ENCODE data around the gene LRRC15. TPM values are rescaled to one million over a fixed set of nuclear protein-coding genes. Genes with fewer than 3 reads are reported as not detected.

The LRRC15 gene
- total RNA-seq, 1 experiment from 2014 or later = 0.07 TPM

DNA sequence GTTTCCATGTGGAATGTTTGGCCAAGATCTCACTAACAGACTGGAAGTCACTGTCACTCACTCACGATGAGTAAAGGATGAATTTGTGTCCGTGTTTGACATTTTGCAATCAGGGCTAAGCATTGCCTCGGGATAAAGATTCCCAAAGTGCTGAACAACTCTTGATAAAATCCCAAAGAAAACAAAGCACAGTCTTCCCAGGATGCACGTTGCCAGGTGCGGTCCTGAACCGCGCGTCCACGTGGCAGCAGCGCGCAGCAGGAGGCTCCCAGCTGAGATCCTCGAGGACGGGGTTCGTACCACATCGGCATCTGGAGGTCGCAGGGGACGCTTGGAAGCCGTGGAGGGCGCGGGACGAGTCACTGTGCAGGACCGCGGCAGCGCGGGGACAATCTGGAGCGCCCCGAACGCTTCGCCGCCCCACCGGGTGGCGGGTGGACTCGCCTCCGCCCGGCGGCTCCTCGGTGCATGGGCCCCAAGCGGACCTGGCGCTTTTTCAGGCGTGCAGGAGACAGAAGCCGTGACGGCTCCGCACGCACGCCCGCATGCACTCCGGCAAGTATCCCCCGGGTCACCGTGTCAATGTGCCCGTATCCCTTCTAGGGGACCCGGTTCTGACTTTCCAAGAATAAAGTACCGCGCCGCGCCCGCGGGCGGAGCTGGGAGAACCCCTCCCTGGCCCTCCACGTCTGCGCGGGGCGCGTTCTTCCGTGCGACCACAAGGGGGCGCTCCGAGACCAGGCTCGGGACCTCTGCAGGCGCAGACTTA, 36.1 kb downstream of the LRRC15 start:
- Histone ChIP-seq H3K9me3 (no peaks in the 10 kb centered on the region), H3K27me3 (no peaks in the 10 kb centered on the region; the same call in 1 of the 2 replicates), H3K36me3 (no peaks in the 10 kb centered on the region), H3K4me3 (peak overlapping the region; percentile 50)
- peak; percentile 88 for DNase-seq

DNA sequence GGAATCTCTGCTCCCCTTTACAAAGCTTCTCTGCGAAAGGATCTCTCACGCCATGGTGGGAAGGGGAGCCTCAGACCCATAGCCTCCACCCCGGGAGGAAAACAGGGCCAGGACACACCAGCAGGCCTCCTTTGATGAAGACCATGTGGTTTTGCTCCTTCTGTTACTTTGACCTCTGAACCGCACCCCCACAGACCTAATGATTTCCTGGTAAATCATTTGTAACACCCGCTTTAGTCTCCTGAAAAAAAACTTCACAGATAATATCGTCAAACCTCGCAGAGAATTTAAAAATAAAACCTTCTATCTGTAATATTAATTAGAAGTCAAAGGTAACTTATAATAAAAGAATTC, 36.7 kb downstream of the LRRC15 start:
- H3K36me3 ChIP-seq = no peaks in the 10 kb centered on the region
- no peak for DNase-seq
- H3K4me3 ChIP-seq = no peak overlapping the region
- no peaks in the 10 kb centered on the region for H3K9me3 ChIP-seq
- no peaks in the 10 kb centered on the region; the same call in 1 of the 2 replicates for H3K27me3 ChIP-seq

DNA sequence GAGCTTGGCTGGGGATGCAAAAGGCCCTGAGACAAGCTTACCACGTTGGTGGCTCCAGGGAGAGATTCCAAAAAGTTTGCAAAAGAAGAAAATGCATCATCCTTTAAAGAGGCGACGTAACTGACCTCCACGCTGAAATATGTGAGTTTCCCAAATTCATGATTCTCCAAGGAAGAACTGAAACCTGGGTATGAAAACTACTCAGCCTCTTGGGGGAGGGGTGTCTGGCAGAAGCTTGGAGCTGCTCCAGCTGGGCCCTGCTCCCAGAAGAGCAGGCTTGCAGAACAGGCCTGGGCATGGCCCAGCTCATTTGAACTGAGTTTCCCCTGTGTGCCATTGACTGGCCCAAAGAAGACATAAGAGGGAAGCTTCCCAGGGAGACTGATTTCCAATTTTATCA, 39.0 kb downstream of the LRRC15 start:
- Histone ChIP-seq H3K27me3 (no peaks in the 10 kb centered on the region; the same call in 1 of the 2 replicates), H3K4me3 (no peak overlapping the region), H3K36me3 (no peaks in the 10 kb centered on the region), H3K9me3 (0 out of 2 replicates have a peak, but pooled peaks cover 2% of the 10 kb centered on the region)
- DNase-seq = peak; percentile 79

DNA sequence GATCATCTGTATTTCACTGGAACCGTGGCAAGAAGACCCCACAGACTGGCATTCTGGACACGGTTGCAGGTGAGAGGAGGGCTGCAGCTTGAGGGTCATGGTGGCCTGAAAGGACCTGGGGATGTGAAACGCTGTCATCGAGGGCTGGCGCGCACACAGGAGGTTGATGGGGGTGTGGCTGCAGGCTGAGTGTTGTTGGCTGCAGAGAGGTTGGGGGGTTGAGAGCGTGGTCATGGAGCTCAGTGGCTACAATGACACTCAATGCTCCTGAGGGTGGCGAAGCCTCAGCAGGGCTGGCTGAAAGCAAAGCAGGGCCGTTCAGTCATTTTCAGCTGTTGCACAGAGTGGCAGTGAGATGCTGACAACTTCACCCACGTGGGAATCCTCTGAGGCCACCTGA, 39.4 kb downstream of the LRRC15 start:
- H3K4me3 ChIP-seq = no peak overlapping the region
- H3K36me3 ChIP-seq = no peaks in the 10 kb centered on the region

DNA sequence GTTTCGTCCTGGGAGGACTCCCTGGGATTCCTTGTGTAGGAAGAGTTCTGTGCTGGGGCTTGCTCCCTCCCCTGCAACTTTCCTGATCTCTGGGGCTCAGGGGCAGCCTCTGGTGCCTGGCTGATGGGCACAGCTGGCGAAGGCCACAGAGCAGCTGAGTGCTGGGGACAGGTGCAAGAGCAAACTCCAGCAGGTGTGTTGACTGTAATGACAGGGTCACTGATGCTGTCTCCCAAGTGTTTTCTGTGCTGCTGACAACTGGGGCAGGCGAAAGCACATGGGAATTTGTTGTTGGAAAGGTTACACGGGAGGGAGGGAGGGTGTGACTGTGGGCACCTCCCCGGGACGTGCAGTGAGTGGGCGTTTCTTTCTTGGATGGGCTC, 40.0 kb downstream of the LRRC15 start:
- no peak overlapping the region for H3K4me3 ChIP-seq
- H3K27me3 ChIP-seq = no peaks in the 10 kb centered on the region; the same call in 1 of the 2 replicates
- 0 out of 2 replicates have a peak, but pooled peaks cover 2% of the 10 kb centered on the region for H3K9me3 ChIP-seq
- no peak for DNase-seq
- H3K36me3 ChIP-seq = no peaks in the 10 kb centered on the region

More for the DNA sequence above, 39.4 kb downstream of the LRRC15 start:
- DNase-seq = no peak
- Histone ChIP-seq H3K27me3 (no peaks in the 10 kb centered on the region; the same call in 1 of the 2 replicates), H3K9me3 (0 out of 2 replicates have a peak, but pooled peaks cover 2% of the 10 kb centered on the region)

DNA sequence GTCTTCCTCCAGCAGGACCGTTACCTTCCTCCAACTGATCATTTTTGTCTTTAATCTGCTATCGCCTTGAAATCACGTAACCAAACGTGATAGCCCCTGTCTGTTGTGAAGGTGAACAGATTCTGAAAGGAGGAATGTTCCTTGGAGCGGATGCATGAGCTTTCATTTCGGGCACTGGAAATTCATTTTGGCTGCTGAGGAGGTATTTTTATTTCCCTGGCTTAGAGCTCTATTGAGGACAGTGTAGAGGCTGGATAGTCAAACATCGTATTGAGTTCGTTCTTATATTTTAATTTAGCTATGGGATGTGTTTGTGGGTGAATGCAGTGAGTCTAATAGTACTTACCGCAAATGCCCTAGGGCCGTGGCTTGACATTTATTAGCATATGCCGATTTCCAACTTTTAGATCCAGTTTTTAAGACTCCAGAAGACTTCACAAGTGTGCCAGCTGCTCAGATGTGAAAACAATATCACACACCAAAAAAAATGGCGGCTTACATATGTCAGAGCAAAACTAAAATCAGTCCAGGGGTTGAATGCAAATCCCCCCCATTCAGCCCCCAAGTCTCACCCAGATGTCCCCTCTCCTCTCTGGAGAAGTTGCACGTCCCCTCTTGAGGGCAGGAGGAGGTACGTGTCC, 40.5 kb downstream of the LRRC15 start:
- DNase-seq = no peak
- Histone ChIP-seq H3K36me3 (no peaks in the 10 kb centered on the region), H3K9me3 (0 out of 2 replicates have a peak, but pooled peaks cover 2% of the 10 kb centered on the region), H3K27me3 (no peaks in the 10 kb centered on the region; the same call in 1 of the 2 replicates), H3K4me3 (no peak overlapping the region)

DNA sequence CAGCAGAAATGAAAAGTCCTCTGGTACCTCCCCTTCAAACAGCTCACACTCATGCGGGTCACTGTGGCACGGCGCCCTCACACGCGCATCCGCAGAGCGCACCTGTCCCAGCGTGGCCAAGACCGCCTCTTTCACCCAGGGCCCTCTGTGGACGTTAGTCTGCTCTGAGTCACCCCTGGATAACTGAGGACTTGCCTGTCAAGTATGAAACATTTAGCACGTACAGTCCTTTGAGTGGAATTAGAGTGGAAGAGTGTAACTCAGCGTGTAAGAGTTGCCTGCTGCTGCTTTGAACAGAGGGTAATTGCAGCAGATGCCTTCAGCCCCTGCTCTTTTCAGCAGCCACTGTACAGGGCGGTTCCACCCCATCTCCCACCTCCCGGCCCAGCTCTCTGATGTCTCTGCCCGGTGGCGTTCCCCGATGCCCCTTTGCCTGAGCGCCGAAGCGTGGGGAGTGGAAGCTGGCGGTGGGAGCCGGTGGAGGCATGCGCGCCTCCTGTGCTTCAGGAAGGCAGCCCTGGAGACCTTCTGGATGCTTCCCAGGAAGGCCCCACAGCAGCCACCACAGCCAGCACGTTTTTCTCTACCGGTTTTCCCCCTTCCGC, 41.4 kb downstream of the LRRC15 start:
- Histone ChIP-seq H3K36me3 (no peaks in the 10 kb centered on the region), H3K4me3 (no peak overlapping the region), H3K9me3 (0 out of 2 replicates have a peak, but pooled peaks cover 2% of the 10 kb centered on the region), H3K27me3 (no peaks in the 10 kb centered on the region; the same call in 1 of the 2 replicates)
- peak; percentile 83 for DNase-seq

DNA sequence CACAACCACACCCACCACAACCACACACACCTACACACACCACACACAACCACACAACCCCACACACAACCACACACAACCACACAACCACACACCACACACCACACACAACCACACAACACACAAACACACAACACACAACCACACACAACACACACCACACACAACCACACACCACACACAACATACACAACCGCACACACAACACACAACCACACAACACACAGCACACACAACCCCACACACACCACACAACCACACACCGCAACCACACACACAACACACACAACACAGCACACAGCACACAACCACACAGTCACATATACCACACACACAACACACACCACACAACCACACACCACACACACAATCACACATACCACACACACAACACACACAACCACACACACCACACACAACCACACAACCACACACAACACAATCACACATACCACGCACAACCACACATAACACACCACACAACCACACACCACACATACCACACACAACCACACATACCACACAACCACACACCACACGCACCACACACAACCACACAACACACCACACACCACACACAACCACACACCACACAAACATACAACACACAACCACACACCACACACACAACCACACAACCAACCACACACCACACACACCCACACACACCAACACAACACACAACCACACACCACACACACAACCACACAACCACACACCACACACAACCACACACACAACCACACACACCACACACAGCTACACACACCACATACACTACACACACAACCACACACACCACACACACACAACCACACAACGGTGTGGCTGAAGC, 42.1 kb downstream of the LRRC15 start:
- H3K36me3 ChIP-seq = no peaks in the 10 kb centered on the region
- H3K4me3 ChIP-seq = no peak overlapping the region
- H3K27me3 ChIP-seq = no peaks in the 10 kb centered on the region; the same call in 1 of the 2 replicates
- H3K9me3 ChIP-seq = 0 out of 2 replicates have a peak, but pooled peaks cover 2% of the 10 kb centered on the region
- no peak for DNase-seq

DNA sequence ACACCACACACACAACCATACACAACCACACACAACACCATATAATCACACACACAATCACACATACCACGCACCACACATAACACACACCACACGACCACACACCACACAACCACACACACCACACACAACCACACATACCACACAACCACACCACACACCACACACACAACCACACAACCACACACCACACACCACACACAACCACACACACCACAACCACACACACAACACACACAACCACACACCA, 42.6 kb downstream of the LRRC15 start:
- 0 out of 2 replicates have a peak, but pooled peaks cover 2% of the 10 kb centered on the region for H3K9me3 ChIP-seq
- H3K4me3 ChIP-seq = no peak overlapping the region
- no peak for DNase-seq
- no peaks in the 10 kb centered on the region; the same call in 1 of the 2 replicates for H3K27me3 ChIP-seq
- H3K36me3 ChIP-seq = no peaks in the 10 kb centered on the region

DNA sequence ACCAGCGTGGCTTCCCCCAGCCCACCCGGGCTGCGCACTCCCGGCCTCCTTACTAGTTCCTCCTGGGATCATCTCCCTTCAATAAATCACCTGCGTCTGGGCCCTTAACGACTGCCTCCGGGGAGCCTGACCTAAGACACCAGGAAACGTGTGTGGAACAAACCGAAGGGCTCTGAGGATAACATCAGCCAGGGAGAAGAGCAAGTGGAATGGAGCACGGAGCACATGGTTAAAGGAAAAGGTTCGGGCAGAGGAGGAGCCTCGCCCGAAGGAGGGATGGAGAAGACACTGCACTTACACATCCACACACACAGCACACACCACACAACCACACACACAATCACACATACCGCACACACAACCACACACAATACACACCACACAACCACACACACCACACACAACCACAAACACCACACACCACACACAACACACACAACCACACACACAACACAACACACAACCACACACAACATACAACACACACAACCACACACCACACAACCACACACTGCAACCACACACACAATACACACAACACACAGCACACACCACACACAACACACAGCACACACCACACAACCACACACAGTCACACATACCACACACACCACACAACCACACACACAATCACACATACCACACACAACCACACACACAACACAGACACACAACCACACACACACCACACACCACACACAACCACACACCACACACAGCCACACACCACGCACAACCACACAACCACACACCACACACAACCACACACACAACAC, 43.2 kb downstream of the LRRC15 start:
- DNase-seq = peak; percentile 53
- Histone ChIP-seq H3K9me3 (0 out of 2 replicates have a peak, but pooled peaks cover 2% of the 10 kb centered on the region), H3K4me3 (no peak overlapping the region), H3K36me3 (no peaks in the 10 kb centered on the region), H3K27me3 (no peaks in the 10 kb centered on the region; the same call in 1 of the 2 replicates)

DNA sequence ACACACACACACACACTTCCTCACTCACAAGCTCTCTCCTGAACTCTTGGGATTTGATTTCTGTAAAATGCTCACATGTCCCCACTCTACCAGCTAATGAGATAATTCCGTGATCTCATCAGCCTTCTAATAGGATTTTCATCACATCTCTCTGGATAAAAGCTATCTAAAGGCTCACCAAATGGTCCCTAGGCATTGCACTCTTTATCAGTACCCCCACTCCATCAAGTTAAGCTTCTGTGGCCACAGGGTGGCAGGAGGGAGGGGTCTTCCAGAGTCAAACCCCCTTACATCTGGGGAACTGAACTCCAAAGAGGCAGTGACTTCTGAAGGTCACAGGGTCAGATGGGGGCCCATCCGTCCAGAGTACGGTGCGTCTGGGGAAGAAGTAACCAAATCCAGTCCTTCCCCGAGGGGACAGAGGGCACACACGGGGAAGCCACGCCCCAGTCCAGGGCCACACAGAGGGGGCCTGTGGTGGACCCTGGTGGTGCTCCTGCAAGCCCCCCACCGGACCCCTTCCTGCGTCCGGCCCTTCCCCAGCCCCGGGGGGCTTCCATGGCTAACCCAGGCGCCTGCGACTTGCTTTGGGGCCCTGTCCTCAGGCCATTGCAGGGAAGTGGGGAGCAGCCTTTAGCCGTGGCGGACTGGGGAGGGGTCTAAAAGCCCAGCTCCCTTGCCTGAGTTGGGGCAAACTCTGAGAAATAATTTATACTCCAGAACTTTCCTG, 44.0 kb downstream of the LRRC15 start:
- Histone ChIP-seq H3K9me3 (0 out of 2 replicates have a peak, but pooled peaks cover 2% of the 10 kb centered on the region), H3K27me3 (no peaks in the 10 kb centered on the region), H3K4me3 (no peak overlapping the region), H3K36me3 (no peaks in the 10 kb centered on the region)
- no peak for DNase-seq

DNA sequence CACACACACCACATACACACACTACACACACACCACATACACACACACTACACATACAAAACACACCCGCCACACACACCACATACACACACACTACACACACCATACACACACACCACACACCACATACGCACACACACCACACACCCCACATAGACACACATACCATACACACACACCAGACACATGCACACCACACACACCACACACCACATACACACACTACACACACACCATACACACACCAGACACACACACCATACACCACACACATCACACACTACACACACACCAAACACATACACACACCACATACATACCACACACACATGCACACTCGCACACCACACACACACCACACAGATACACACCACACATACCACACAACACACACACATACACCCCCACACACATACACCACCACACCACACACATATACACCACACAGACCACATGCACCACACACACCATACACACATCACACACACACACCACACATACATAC, 44.7 kb downstream of the LRRC15 start:
- no peak for DNase-seq
- Histone ChIP-seq H3K4me3 (no peak overlapping the region), H3K36me3 (no peaks in the 10 kb centered on the region), H3K27me3 (no peaks in the 10 kb centered on the region), H3K9me3 (0 out of 2 replicates have a peak, but pooled peaks cover 2% of the 10 kb centered on the region)

DNA sequence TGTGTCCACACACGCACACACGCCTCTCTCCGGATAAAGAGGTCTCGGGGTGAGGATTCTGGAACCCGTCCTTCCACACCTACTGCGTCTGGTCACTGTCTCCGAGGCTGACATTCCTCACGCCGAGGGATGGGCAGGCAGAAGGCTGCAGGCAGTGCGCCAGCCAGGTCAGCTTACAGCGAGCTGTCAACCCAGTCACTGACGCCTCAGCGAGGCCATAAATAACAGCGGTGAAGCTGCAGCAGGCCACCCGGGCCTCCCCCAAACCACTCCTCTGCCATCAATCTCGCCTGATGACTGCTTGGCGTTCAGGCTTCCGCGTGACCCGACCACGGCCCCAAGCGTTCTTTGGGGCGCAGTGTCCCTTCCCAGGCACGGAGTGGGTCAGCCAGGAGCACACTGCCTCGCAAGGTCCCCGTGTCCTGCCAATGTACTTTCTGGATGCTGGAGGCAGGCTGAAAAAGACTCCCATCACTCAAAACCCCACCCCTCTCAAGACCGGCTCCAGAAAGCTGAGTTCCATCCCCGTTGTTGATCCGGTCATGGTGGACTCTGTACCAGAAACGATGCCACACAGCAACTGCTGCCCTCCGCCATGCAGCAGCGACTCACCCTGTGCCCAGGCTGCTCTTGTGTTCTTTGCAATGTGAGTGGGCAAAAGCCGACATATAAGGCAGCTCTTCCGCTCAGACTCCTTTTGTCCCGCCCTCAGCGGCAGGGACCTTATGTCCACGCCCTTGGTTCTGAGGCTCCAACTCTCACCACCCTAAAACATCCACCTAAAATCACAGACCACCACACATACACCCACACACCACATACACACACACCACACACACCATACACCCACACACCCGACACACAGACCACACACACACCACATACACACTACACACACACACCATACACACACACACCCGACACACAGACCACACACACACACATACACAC, 45.5 kb downstream of the LRRC15 start:
- Histone ChIP-seq H3K4me3 (no peak overlapping the region), H3K27me3 (no peaks in the 10 kb centered on the region), H3K9me3 (0 out of 2 replicates have a peak, but pooled peaks cover 2% of the 10 kb centered on the region), H3K36me3 (no peaks in the 10 kb centered on the region)
- peak; percentile 58 for DNase-seq

DNA sequence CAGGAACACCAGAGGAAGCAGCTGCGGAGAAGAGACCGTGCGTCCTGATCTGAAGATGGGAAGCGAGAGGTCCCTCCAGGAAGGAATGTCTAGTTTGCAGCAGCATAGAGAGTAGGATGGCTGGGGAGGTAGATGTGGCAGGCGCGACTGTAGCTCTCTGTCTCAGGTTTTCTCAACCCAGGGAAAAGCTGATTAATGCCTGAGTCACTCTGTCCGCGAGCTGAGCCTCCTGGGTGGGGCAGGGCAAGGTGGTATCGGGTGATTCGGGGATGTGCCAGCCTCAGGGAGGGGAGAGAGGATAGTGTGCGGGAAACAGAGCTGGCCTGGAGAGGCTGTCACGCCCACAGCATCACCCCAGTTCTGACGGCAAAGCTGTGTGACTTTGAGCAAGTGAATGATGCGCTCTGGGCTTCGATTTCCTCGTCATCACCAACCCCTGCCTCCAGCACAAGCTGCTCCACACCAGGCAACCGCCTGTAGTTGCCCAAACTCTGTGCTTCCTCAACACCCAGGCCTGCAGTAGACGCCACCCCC, 46.8 kb downstream of the LRRC15 start:
- no peaks in the 10 kb centered on the region for H3K36me3 ChIP-seq
- H3K9me3 ChIP-seq = peaks cover 13% of the 10 kb centered on the region
- H3K27me3 ChIP-seq = no peaks in the 10 kb centered on the region
- DNase-seq = peak; percentile 94
- H3K4me3 ChIP-seq = no peak overlapping the region
